Measurements from ENCODE around the gene SH3GL2.

Gene SH3GL2

DNA sequence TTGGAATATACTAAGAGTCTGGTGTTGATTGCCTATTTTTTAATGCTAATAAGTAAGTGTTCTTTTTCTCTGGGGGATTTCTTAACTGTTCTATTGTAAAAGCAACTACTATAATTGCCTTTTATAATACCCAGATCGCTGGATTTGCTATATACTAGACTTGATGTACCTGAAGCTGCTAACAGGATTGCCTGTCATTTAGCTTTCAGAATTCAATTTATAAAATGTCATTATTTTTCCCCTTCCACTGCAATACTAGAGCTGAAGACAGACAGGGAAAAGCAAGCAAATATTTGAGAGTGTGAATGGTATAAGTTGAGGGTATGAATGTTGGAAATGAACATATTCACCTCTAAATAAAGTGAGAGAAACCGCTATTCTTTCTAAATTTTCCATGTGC, 115.5 kb downstream of the SH3GL2 start:
- intact Hi-C loops (cut with DNase I; ENCODE audit: low total_unique reads), result no loop called here
- Histone ChIP-seq H3K36me3 (no peaks in the 10 kb centered on the region), H3K4me3 (no peak overlapping the region), H3K27me3 (no peaks in the 10 kb centered on the region), H3K4me1 (no peaks in the 10 kb centered on the region), H3K9me3 (no peaks in the 10 kb centered on the region), H3K27ac (no peak overlapping the region)
- DNase-seq, result no peak
- TF ChIP-seq, protein P1, sequence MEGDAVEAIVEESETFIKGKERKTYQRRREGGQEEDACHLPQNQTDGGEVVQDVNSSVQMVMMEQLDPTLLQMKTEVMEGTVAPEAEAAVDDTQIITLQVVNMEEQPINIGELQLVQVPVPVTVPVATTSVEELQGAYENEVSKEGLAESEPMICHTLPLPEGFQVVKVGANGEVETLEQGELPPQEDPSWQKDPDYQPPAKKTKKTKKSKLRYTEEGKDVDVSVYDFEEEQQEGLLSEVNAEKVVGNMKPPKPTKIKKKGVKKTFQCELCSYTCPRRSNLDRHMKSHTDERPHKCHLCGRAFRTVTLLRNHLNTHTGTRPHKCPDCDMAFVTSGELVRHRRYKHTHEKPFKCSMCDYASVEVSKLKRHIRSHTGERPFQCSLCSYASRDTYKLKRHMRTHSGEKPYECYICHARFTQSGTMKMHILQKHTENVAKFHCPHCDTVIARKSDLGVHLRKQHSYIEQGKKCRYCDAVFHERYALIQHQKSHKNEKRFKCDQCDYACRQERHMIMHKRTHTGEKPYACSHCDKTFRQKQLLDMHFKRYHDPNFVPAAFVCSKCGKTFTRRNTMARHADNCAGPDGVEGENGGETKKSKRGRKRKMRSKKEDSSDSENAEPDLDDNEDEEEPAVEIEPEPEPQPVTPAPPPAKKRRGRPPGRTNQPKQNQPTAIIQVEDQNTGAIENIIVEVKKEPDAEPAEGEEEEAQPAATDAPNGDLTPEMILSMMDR (IDR thresholded peaks at IDR 0.05), result no peak

DNA sequence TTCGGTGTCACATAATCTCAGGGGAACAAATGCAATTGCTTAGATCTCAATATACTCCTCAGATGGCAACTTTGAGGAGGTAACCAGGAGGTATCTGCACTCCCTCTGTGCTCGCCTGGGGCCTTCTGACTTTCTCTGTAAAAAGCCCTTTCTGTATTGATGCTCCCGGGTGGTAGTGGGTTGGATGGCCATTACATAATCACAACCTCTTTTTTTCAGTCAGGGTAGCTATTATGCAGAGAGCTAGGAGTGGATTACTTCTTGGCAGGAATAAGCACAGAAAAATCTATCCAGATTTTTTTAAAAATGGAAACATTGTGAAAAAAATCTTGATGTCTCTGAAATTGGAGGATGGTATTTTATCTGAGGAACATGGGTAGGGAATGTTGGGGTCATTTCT, 116.6 kb downstream of the SH3GL2 start:
- intact Hi-C loops (cut with DNase I; ENCODE audit: low total_unique reads), result no loop called here
- H3K4me1 ChIP-seq, result no peaks in the 10 kb centered on the region
- H3K4me3 ChIP-seq, result no peak overlapping the region
- DNase-seq, result no peak
- H3K27me3 ChIP-seq, result no peaks in the 10 kb centered on the region
- H3K9me3 ChIP-seq, result no peaks in the 10 kb centered on the region
- TF ChIP-seq, protein P1 (IDR thresholded peaks at IDR 0.05), result no peak
- H3K36me3 ChIP-seq, result no peaks in the 10 kb centered on the region
- no peak overlapping the region for H3K27ac ChIP-seq

DNA sequence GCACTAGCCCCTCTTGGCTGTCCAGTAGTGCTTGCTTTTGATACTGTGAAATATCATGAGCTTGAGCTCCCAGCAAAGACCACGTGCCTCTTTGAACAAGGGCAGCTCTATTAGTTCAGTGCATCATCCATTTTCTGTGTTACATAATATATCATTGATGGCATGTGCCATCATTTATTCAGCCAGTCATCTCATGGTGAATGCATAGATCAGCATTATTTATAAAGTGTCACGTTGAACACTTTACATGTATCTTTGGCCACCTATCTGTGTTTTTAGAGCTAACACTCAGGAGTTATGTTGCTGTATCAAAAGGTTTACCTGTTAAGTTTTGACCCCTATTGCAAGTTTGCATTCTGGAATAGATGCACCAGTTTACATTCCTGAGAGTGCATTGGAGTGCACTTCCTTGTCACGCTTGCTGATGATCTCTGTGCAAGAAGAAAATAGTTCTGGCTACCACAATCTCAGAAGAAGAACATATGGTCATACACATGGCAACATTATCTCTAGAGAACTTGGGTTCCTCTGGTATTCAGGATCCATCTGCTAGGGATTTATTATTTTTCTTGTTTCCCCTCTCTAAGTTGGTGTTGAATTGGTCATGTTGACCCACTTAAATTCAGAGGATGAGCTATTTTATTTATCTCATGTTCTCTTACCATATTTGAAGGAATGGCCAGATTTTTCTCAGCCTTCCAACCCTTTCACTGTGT, 120.9 kb downstream of the SH3GL2 start:
- intact Hi-C loops (cut with DNase I; ENCODE audit: low total_unique reads), result no loop called here
- TF ChIP-seq, protein P1 (IDR thresholded peaks at IDR 0.05), result no peak
- no peak for DNase-seq
- Histone ChIP-seq H3K4me1 (no peaks in the 10 kb centered on the region), H3K9me3 (no peaks in the 10 kb centered on the region), H3K36me3 (no peaks in the 10 kb centered on the region), H3K4me3 (no peak overlapping the region), H3K27ac (no peak overlapping the region), H3K27me3 (no peaks in the 10 kb centered on the region)

DNA sequence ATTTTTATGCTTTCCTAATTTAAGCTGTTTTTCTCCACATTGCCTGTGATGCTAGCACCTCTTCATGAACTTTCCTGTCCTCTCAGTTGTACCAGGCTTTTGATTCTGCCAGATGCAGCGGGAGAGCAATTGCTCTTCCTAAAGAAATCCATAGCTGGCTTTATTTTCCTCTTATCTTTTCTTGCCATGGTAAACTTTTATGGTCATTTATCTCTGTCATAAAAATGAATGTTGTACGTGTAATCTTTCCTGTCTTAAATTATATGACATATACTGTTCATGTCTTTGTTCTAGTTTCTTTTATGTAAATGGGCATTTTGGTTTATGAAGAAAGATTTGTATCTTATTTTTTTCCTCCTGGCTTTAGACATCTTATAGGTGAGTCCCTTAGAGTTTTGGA, 127.5 kb downstream of the SH3GL2 start:
- H3K9me3 ChIP-seq, result no peaks in the 10 kb centered on the region
- TF ChIP-seq, protein P1 (IDR thresholded peaks at IDR 0.05), result no peak
- no peaks in the 10 kb centered on the region for H3K4me1 ChIP-seq
- no peak overlapping the region for H3K4me3 ChIP-seq
- no peak overlapping the region for H3K27ac ChIP-seq
- no peaks in the 10 kb centered on the region for H3K36me3 ChIP-seq
- H3K27me3 ChIP-seq, result no peaks in the 10 kb centered on the region
- intact Hi-C loops (cut with DNase I; ENCODE audit: low total_unique reads), result no loop called here
- no peak for DNase-seq

DNA sequence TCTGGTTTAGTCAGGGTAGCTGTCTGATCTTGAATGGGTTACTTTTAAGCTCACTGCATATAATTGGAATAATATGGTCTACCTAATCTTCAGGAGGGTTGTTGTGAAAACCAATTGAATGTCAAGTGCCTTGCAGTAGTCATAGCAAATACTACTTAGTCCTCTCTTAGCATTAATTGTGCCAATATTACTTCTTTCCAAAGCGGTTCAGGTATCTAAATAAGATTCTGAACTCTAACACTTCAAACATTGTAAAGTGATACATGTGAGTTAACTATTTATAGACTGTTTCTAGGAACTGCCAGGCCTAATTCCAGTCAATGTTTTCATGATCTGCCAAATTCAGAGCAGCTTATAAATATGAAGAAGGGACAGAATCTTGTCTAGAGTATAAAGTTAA, 140.2 kb downstream of the SH3GL2 start:
- peaks cover 0 to 9% (median 5%) of the 10 kb centered on the region in 3 donors for H3K9me3 ChIP-seq
- no peaks in the 10 kb centered on the region for H3K27me3 ChIP-seq
- H3K27ac ChIP-seq, result no peak overlapping the region
- H3K36me3 ChIP-seq, result no peaks in the 10 kb centered on the region
- no peaks in the 10 kb centered on the region for H3K4me1 ChIP-seq
- H3K4me3 ChIP-seq, result no peak overlapping the region
- intact Hi-C loops (cut with DNase I; ENCODE audit: low total_unique reads), result no loop called here
- no peak for DNase-seq
- TF ChIP-seq, protein P1 (IDR thresholded peaks at IDR 0.05), result no peak

DNA sequence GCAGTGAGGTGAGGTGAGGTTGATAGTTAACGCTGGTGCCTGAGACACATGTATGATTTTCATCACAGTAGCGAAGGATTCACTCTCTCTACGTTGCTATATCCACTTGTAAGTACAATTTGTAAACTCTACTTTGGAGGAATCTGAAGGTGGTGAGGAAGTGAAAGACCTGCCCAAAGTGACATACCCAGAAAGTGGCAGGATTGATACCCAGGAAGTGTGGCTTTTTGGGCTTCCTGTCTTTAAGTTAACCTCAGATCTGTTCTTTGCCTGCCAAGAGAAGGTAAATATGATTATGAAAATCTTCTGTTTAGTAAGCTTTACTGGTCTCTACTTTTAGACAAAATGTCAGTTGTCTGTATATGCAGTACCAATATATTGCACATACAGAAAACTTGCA, 143.1 kb downstream of the SH3GL2 start:
- intact Hi-C loops (cut with DNase I; ENCODE audit: low total_unique reads), result no loop called here
- H3K9me3 ChIP-seq, result peaks cover 0 to 9% (median 5%) of the 10 kb centered on the region in 3 donors

More for the DNA sequence above, 143.1 kb downstream of the SH3GL2 start:
- DNase-seq, result no peak
- Histone ChIP-seq H3K36me3 (no peaks in the 10 kb centered on the region), H3K4me1 (no peaks in the 10 kb centered on the region), H3K27me3 (no peaks in the 10 kb centered on the region), H3K4me3 (no peak overlapping the region), H3K27ac (no peak overlapping the region)
- TF ChIP-seq, protein P1 (IDR thresholded peaks at IDR 0.05), result no peak
